ENCODE data around the gene RPRD1A. TPM values are rescaled to one million over a fixed set of nuclear protein-coding genes. Genes with fewer than 3 reads are reported as not detected.

Gene RPRD1A
- total and polyA plus RNA-seq, 2 of the 4 experiments (the other 2 are of a cell fraction) = 23.3 to 27.2 TPM

DNA sequence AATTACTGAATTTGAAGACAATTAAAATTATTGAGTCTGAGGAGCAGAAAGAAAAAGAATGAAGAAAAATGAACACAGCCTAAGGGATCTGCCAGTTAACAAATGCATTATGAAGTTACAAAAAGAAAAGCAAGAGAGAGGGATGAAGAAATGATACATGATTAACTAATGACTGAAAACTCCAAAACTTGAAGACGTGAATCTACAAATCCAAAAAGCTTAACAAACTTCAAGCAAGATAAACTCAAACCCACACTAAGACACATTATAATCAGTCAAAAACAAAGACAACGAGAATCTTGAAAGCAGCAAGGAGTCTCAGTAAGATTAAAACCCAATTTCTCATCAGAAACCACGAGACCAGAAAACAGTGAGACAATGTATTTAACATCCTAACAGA, 15.6 kb downstream of the RPRD1A start:
- H3K18ac ChIP-seq (ENCODE audit: low read depth, low read length) = no peak overlapping the region
- no peak overlapping the region for H3K4ac ChIP-seq (ENCODE audit: low read depth, low read length)
- H2AFZ ChIP-seq (replicated peaks; ENCODE audit: low read length, poor library complexity) = no peak overlapping the region
- CTCF ChIA-PET = no interaction called here
- no peak overlapping the region for H2BK20ac ChIP-seq (ENCODE audit: low read depth, low read length)
- no peak overlapping the region for H3K14ac ChIP-seq (replicated peaks; ENCODE audit: low read depth, low read length)
- H2AK5ac ChIP-seq (ENCODE audit: low read depth, low read length) = no peak overlapping the region
- H4K91ac ChIP-seq (ENCODE audit: insufficient read depth, low read depth, low read length) = no peak overlapping the region
- no peak overlapping the region for H2BK120ac ChIP-seq (ENCODE audit: low read depth, low read length)
- H3K27ac ChIP-seq (ENCODE audit: insufficient read depth, low read length) = no peak overlapping the region
- H3K36me3 ChIP-seq (ENCODE audit: control insufficient read depth, insufficient read depth, low read length) = no peaks in the 10 kb centered on the region
- BruUV-seq (replicated peaks) = no TSS peak
- no CpG with 5 or more reads among the region's 3 CpGs for WGBS, 2 experiments (ENCODE audit: extremely low coverage in 2 of 2, insufficient read length in 1 of 2)
- no peak overlapping the region for H3K4me2 ChIP-seq (ENCODE audit: low read depth, low read length)
- in situ Hi-C loops (cut with MboI; ENCODE audit: low sequenced_read_pairs) (no loop called here), intact Hi-C loops (cut with micrococcal nuclease) (no loop called here), dilution Hi-C loops (cut with HindIII; ENCODE audit: low sequenced_read_pairs, unreplicated experiment) (no loop called here)
- no peaks in the 10 kb centered on the region; the same call in 1 of the 2 replicates for H3K9me3 ChIP-seq (ENCODE audit: control insufficient read depth, insufficient read depth, low read length)
- no peaks in the 10 kb centered on the region for H3K4me1 ChIP-seq (ENCODE audit: control insufficient read depth, insufficient read depth, low read length)
- H3K79me1 ChIP-seq (ENCODE audit: low read depth in 1 of 2, low read length in 2 of 2) = peaks cover 28 to 44% of the 10 kb centered on the region in 2 experiments
- POLR2A ChIA-PET (ENCODE audit: unreplicated experiment) = no interaction called here
- no peak for DNase-seq
- no peak overlapping the region for H4K8ac ChIP-seq (ENCODE audit: low read depth in 2 of 2, low read length in 2 of 2)
- H2BK5ac ChIP-seq (ENCODE audit: low read depth, low read length, poor library complexity, severe bottlenecking) = no peak overlapping the region
- H3K23ac ChIP-seq (ENCODE audit: low read depth, low read length) = no peak overlapping the region
- no peak overlapping the region for H3K4me3 ChIP-seq (ENCODE audit: insufficient read depth, low read depth, low read length)
- no peak overlapping the region for H4K5ac ChIP-seq (ENCODE audit: low read depth, low read length)
- H3K56ac ChIP-seq (ENCODE audit: extremely low read depth, insufficient read depth, low read length) = no peak overlapping the region
- no peaks in the 10 kb centered on the region for H3K9me1 ChIP-seq (ENCODE audit: insufficient read depth, low read length)
- H2BK15ac ChIP-seq (ENCODE audit: low read depth, low read length) = no peak overlapping the region
- no peak overlapping the region for H3K9ac ChIP-seq (ENCODE audit: low read depth, low read length)
- TF ChIP-seq CEBPB (IDR thresholded peaks at IDR 0.05; ENCODE audit: low read depth, low read length) = no peak
- no peak for TF ChIP-seq MAFK (IDR thresholded peaks at IDR 0.05; ENCODE audit: low read depth, low read length)
- H2AK9ac ChIP-seq (replicated peaks; ENCODE audit: low read depth, low read length, poor library complexity) = no peak overlapping the region
- no peaks in the 10 kb centered on the region for H3K27me3 ChIP-seq (ENCODE audit: control insufficient read depth, insufficient read depth, low read length)
- no peak for ATAC-seq (ENCODE audit: low read depth)
- peaks cover 15% of the 10 kb centered on the region for H4K20me1 ChIP-seq (ENCODE audit: insufficient read depth, low read length)

Data from IMR-90 (cell line).